ENCODE results near the gene CNN2. TPM values are rescaled to one million over a fixed set of nuclear protein-coding genes. Genes with fewer than 3 reads are reported as not detected.

Gene CNN2
- total and polyA plus RNA-seq, 2 donors (not counting 1 experiment from before 2014, with no cell fraction given), result 198 to 301 TPM

DNA sequence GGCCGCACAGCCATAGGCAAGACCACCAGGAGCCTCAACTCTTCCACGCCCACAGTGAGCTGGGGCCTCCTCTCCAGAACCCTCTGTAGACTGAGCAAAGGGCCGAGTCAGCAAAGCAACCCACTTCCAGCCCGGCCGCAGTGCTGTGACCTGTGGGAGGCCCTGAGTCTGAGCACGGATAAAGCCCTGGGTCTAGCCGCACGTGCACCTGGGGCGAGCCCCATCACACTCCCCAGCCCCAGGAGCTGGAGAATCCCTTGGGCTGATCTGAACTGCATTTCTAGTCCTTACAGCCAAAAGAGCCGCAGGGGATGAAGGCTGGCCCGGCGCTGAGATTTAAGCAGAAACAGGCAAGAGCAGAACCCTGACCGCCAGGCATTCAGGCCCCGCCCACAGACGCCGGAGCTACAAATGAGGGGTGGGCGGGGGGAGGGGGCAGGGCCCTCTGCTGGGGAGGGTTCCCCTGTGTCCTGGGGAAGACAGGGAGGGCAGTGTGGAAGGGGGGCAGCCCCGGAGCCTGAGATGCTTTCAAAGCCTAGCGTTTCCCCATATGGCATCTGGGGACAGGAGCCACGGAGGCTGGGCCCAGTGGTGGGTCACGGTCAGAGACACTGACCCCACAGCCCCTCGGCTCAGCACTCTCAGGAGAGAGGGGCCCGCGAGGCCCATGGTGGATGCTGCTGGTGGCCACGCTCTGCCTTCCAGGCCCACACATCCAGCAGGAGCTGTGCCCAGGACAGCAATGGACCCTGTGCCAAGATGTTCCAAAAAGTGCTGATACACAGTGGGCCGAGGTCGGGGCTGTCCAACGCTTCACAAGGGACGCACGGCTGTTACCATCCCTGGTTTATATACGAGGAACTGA lies 10.4 kb upstream of the CNN2 start:
- H4K20me1 ChIP-seq (ENCODE audit: control insufficient read depth, insufficient read depth, low read length, poor library complexity, severe bottlenecking), result peaks cover 96% of the 10 kb centered on the region
- H3K9me3 ChIP-seq (ENCODE audit: control extremely low read depth in 1 of 3, control insufficient read depth in 2 of 3, insufficient read depth in 1 of 3, low read length in 2 of 3), result no peaks in the 10 kb centered on the region
- no peaks in the 10 kb centered on the region for H3K27me3 ChIP-seq (replicated peaks in 1 of 4; ENCODE audit: control extremely low read depth in 1 of 4, control insufficient read depth in 3 of 4, insufficient read depth in 4 of 4, low read length in 3 of 4)
- peak overlapping the region; percentile 57 for H3K4me2 ChIP-seq (replicated peaks; ENCODE audit: low read depth, low read length, poor library complexity, severe bottlenecking)
- peak overlapping the region; percentile 79 for H3K4me3 Mint-ChIP-seq
- no peak overlapping the region for H3K4me3 ChIP-seq (ENCODE audit: control extremely low read depth in 1 of 5, extremely low read depth in 1 of 5, insufficient read depth in 1 of 5, low read depth in 2 of 5, low read length in 4 of 5)
- DNase-seq, result no peak
- H3K36me3 ChIP-seq (replicated peaks in 1 of 2; ENCODE audit: control extremely low read depth in 1 of 2, control insufficient read depth in 1 of 2, extremely low read depth in 1 of 2, insufficient read depth in 2 of 2, low read length in 1 of 2), result peaks cover 0 to 34% of the 10 kb centered on the region in 2 experiments
- ChIA-PET POLR2A (interaction anchor here (0.7 to 1.6 kb wide), 3 partner anchors 7 to 253 kb away, joined by 3 read pairs; partner anchors contain the start of genes CIRBP and CNN2), CTCF (no interaction called here)
- ATAC-seq (ENCODE audit: low read depth), result no peak
- no peak overlapping the region for H3K27ac ChIP-seq (ENCODE audit: low read length in 2 of 2)
- no peak overlapping the region for H3K9ac ChIP-seq (ENCODE audit: low read length)
- TF ChIP-seq, protein P1, sequence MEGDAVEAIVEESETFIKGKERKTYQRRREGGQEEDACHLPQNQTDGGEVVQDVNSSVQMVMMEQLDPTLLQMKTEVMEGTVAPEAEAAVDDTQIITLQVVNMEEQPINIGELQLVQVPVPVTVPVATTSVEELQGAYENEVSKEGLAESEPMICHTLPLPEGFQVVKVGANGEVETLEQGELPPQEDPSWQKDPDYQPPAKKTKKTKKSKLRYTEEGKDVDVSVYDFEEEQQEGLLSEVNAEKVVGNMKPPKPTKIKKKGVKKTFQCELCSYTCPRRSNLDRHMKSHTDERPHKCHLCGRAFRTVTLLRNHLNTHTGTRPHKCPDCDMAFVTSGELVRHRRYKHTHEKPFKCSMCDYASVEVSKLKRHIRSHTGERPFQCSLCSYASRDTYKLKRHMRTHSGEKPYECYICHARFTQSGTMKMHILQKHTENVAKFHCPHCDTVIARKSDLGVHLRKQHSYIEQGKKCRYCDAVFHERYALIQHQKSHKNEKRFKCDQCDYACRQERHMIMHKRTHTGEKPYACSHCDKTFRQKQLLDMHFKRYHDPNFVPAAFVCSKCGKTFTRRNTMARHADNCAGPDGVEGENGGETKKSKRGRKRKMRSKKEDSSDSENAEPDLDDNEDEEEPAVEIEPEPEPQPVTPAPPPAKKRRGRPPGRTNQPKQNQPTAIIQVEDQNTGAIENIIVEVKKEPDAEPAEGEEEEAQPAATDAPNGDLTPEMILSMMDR (IDR thresholded peaks at IDR 0.05), result no peak
- no peak for TF ChIP-seq EZH2 (IDR thresholded peaks at IDR 0.05; ENCODE audit: borderline replicate concordance, insufficient read depth, low read depth, low read length, poor library complexity, severe bottlenecking)
- H3K27me3 Mint-ChIP-seq, result no peaks in the 10 kb centered on the region
- peaks cover 89% of the 10 kb centered on the region for H3K79me2 ChIP-seq (ENCODE audit: control insufficient read depth, insufficient read depth, low read length)
- peak overlapping the region; percentile 46 for H3K27ac Mint-ChIP-seq
- intact Hi-C loops (cut with micrococcal nuclease), result no loop called here
- WGBS (ENCODE audit: insufficient coverage), result 86% methylated on average over 31 of the region's 31 CpGs
- H3K4me1 Mint-ChIP-seq, result peaks cover 44% of the 10 kb centered on the region
- no peak overlapping the region for H2AFZ ChIP-seq (ENCODE audit: insufficient read depth, low read depth, low read length, poor library complexity, severe bottlenecking)
- H3K9me3 Mint-ChIP-seq (ENCODE audit: insufficient read depth), result no peaks in the 10 kb centered on the region
- H3K4me1 ChIP-seq (ENCODE audit: control insufficient read depth in 2 of 2, insufficient read depth in 2 of 2, low read length in 2 of 2), result peaks cover 41 to 53% of the 10 kb centered on the region in 2 donors

DNA sequence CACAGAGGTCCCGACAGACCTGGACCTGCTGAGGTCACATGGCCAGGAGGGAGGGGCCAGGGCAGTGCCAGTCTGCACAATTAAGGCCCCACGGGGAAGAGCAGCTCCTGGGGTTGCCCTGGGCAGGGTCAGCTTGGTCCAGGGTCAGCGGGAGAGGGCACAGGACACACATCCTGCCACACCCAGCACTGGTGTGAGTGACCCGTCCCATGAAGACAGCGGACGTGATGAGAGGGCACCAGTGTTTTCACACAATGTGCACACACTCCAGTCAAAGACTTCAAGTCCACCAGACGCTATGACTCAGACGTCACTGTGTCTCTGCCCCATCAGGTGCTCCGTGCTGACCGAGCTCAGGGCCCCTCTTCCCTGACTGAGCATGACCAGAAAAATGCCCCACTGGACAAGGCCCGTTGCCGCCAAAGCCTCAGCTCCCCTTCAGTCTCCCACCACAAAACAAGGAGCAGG lies 9.7 kb upstream of the CNN2 start:
- WGBS (ENCODE audit: insufficient coverage), result 86% methylated on average over 12 of the region's 12 CpGs
- intact Hi-C loops (cut with micrococcal nuclease), result no loop called here

More for the DNA sequence above, 9.7 kb upstream of the CNN2 start:
- DNase-seq (no peak), ATAC-seq (ENCODE audit: low read depth) (no peak)
- H3K4me3 Mint-ChIP-seq, result peak overlapping the region; percentile 79
- peaks cover 50% of the 10 kb centered on the region for H3K4me1 Mint-ChIP-seq
- H2AFZ ChIP-seq (ENCODE audit: insufficient read depth, low read depth, low read length, poor library complexity, severe bottlenecking), result no peak overlapping the region
- peaks cover 0 to 34% of the 10 kb centered on the region in 2 experiments for H3K36me3 ChIP-seq (replicated peaks in 1 of 2; ENCODE audit: control extremely low read depth in 1 of 2, control insufficient read depth in 1 of 2, extremely low read depth in 1 of 2, insufficient read depth in 2 of 2, low read length in 1 of 2)
- CTCF ChIA-PET, result no interaction called here
- peak overlapping the region; percentile 15 for H3K9ac ChIP-seq (ENCODE audit: low read length)
- TF ChIP-seq, protein P1 (IDR thresholded peaks at IDR 0.05), result no peak
- TF ChIP-seq EZH2 (IDR thresholded peaks at IDR 0.05; ENCODE audit: borderline replicate concordance, insufficient read depth, low read depth, low read length, poor library complexity, severe bottlenecking), result no peak
- H3K9me3 ChIP-seq (ENCODE audit: control extremely low read depth in 1 of 3, control insufficient read depth in 2 of 3, insufficient read depth in 1 of 3, low read length in 2 of 3), result no peaks in the 10 kb centered on the region
- H3K79me2 ChIP-seq (ENCODE audit: control insufficient read depth, insufficient read depth, low read length), result peaks cover 89% of the 10 kb centered on the region
- POLR2A ChIA-PET, result interaction anchor here (0.6 to 1.6 kb wide), 3 partner anchors 8 to 15 kb away, joined by 3 to 7 read pairs (median 3); partner anchors contain the start of gene CNN2
- H3K27ac Mint-ChIP-seq, result peak overlapping the region; percentile 85
- H3K4me2 ChIP-seq (replicated peaks; ENCODE audit: low read depth, low read length, poor library complexity, severe bottlenecking), result peak overlapping the region; percentile 57
- H3K4me3 ChIP-seq (ENCODE audit: control extremely low read depth in 1 of 5, extremely low read depth in 1 of 5, insufficient read depth in 1 of 5, low read depth in 2 of 5, low read length in 4 of 5), result no peak overlapping the region
- no peaks in the 10 kb centered on the region for H3K9me3 Mint-ChIP-seq (ENCODE audit: insufficient read depth)
- peaks cover 41 to 60% of the 10 kb centered on the region in 2 donors for H3K4me1 ChIP-seq (ENCODE audit: control insufficient read depth in 2 of 2, insufficient read depth in 2 of 2, low read length in 2 of 2)
- H4K20me1 ChIP-seq (ENCODE audit: control insufficient read depth, insufficient read depth, low read length, poor library complexity, severe bottlenecking), result peaks cover 90% of the 10 kb centered on the region
- no peak overlapping the region for H3K27ac ChIP-seq (ENCODE audit: low read length in 2 of 2)
- H3K27me3 ChIP-seq (replicated peaks in 1 of 4; ENCODE audit: control extremely low read depth in 1 of 4, control insufficient read depth in 3 of 4, insufficient read depth in 4 of 4, low read length in 3 of 4), result no peaks in the 10 kb centered on the region
- no peaks in the 10 kb centered on the region for H3K27me3 Mint-ChIP-seq

Measured in B cell (primary cell).